ENCODE results near the gene BCR. TPM values are rescaled to one million over a fixed set of nuclear protein-coding genes. Genes with fewer than 3 reads are reported as not detected.

Gene BCR
- total RNA-seq, 1 experiment from 2014 or later = 77.0 TPM

DNA sequence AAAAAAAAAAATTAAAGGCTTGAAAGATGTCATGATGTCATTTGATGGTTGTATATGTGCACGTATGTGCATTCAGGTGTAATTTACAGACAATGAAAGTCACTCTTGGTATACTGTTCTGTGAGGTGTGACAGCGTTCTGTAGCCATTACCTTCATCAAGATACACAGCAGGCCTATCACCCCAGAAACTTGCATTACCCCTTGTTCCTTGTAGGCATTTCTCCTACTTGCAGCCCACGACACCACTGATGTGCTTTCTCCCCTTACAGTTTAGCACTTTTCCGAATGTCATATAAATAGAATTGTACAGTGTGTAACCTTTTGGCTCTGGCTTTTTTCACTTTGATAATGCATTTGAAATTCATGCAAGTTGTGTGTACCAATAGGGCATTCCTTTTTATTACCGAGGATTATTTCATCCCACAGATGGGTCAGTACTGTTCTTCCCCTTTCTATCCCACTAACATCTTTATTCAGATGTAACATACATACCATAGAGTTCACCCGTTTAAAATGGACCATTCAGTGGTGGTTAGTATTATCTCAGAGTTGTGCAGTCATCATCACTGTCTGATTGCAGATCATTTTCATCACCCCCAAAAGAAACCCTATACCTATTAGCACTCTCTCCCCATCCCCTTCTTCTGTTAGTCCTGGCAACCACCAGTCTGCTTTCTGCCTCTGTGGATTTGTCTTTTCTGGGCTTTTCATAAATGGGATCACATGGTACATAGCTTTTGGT is 30.3 kb downstream of the BCR start:
- Histone ChIP-seq H3K9me3 (ENCODE audit: control insufficient read depth, low read depth, low read length) (no peaks in the 10 kb centered on the region), H4K20me1 (ENCODE audit: control insufficient read depth, insufficient read depth, insufficient read length) (no peaks in the 10 kb centered on the region), H2BK5ac (ENCODE audit: insufficient read length, low read length) (no peak overlapping the region), H3K4me1 (ENCODE audit: insufficient read depth, low read length) (no peaks in the 10 kb centered on the region), H3K23me2 (ENCODE audit: insufficient read length, low read depth, low read length, poor library complexity, severe bottlenecking) (no peaks in the 10 kb centered on the region), H3K56ac (ENCODE audit: insufficient read length, low read depth, low read length) (no peak overlapping the region), H2BK20ac (ENCODE audit: low read depth, low read length, poor library complexity, severe bottlenecking) (no peak overlapping the region), H3K9ac (ENCODE audit: extremely low read depth, insufficient read length, low read length) (no peak overlapping the region), H2AFZ (ENCODE audit: low read length) (no peak overlapping the region), H3K18ac (ENCODE audit: insufficient read length, low read depth, low read length) (no peak overlapping the region), H3K27ac (ENCODE audit: insufficient read length, low read depth, low read length) (no peak overlapping the region), H2BK15ac (ENCODE audit: low read depth, low read length) (no peak overlapping the region), H2AK5ac (ENCODE audit: insufficient read length, low read length) (no peak overlapping the region), H3K79me2 (ENCODE audit: insufficient read depth, low read length) (peaks cover 38% of the 10 kb centered on the region), H4K5ac (ENCODE audit: insufficient read length, low read depth, low read length) (no peak overlapping the region), H2BK12ac (ENCODE audit: insufficient read length, low read depth, low read length) (no peak overlapping the region), H3K14ac (ENCODE audit: insufficient read depth, low read length) (no peak overlapping the region), H3K4ac (ENCODE audit: low read depth, low read length) (no peak overlapping the region), H3K79me1 (ENCODE audit: insufficient read depth, low read depth, low read length, poor library complexity, severe bottlenecking) (peaks cover 15% of the 10 kb centered on the region), H3K23ac (ENCODE audit: insufficient read length, low read depth, low read length) (no peak overlapping the region), H3K27me3 (ENCODE audit: insufficient read depth, low read length) (no peaks in the 10 kb centered on the region), H4K8ac (replicated peaks; ENCODE audit: insufficient read length, low read depth, low read length) (no peak overlapping the region), H3K4me2 (ENCODE audit: insufficient read depth, insufficient read length, low read length) (no peak overlapping the region), H2BK120ac (ENCODE audit: low read depth, low read length, poor library complexity, severe bottlenecking) (no peak overlapping the region), H4K91ac (ENCODE audit: insufficient read length, low read depth, low read length) (no peak overlapping the region), H3T11ph (ENCODE audit: low read length) (no peak overlapping the region)
- Mint-ChIP-seq H3K27ac (no peak overlapping the region), H3K36me3 (ENCODE audit: insufficient read depth in 1 of 3, low read depth in 3 of 3) (peaks cover 9 to 22% (median 18%) of the 10 kb centered on the region in 3 experiments; a peak in 6 of 7 replicates), H3K4me3 (no peak overlapping the region), H3K9me3 (no peaks in the 10 kb centered on the region), H3K27me3 (ENCODE audit: low read depth) (no peaks in the 10 kb centered on the region), H3K4me1 (peaks cover 26 to 29% of the 10 kb centered on the region in 2 experiments)
- WGBS (ENCODE audit: extremely low coverage, insufficient read length, low lambda C conversion rate) = no CpG with 5 or more reads among the region's 6 CpGs
- DNase-seq = no peak
- TF ChIP-seq, protein P1, sequence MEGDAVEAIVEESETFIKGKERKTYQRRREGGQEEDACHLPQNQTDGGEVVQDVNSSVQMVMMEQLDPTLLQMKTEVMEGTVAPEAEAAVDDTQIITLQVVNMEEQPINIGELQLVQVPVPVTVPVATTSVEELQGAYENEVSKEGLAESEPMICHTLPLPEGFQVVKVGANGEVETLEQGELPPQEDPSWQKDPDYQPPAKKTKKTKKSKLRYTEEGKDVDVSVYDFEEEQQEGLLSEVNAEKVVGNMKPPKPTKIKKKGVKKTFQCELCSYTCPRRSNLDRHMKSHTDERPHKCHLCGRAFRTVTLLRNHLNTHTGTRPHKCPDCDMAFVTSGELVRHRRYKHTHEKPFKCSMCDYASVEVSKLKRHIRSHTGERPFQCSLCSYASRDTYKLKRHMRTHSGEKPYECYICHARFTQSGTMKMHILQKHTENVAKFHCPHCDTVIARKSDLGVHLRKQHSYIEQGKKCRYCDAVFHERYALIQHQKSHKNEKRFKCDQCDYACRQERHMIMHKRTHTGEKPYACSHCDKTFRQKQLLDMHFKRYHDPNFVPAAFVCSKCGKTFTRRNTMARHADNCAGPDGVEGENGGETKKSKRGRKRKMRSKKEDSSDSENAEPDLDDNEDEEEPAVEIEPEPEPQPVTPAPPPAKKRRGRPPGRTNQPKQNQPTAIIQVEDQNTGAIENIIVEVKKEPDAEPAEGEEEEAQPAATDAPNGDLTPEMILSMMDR (conservative IDR thresholded peaks at IDR 0.05) = no peak
